ENCODE data around the gene FHOD3. TPM values are rescaled to one million over a fixed set of nuclear protein-coding genes. Genes with fewer than 3 reads are reported as not detected.

FHOD3 gene
- polyA plus RNA-seq, 2 of the 4 experiments (the other 2 are of a cell fraction), result 2.5 to 3.6 TPM

DNA sequence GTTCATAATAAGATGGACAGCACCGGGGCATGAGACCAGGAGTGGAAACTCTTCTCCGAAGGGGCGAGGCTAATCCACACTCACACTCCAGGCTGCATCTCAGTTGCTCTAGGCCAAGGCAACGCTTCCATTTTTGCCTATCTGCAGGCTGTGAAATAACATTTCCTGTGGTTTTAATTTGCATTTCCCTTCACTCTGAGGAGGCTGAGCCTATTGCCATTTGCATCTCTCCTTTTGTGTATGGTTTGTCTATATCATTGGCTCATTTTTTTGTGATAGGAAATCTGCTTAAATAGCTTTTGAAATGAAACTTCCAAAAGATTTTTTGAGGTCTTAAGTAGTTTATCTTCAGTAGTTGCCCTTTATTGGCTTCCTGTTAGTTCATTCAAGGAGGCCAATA is 473.7 kb downstream of the FHOD3 start:
- POLR2A ChIA-PET, result no interaction called here

GRCh38 chr18:36772241-36772723 is 474.8 kb downstream of the FHOD3 start:
- no peak overlapping the region for H3K4me2 ChIP-seq
- H3K9me3 ChIP-seq, result no peaks in the 10 kb centered on the region
- CTCF ChIA-PET, result interaction anchor here (0.9 kb wide), 1 partner anchor 89 kb away, joined by 3 read pairs; no protein-coding TSS in a partner anchor
- no peak for DNase-seq (ENCODE audit: low read depth in 1 of 2, low spot score in 1 of 2)
- TF ChIP-seq RFX5 (IDR thresholded peaks at IDR 0.05), result no peak
- TF ChIP-seq RAD21 (conservative IDR thresholded peaks at IDR 0.05 in 1 of 2, IDR thresholded peaks at IDR 0.05 in 1 of 2), result no peak
- TF ChIP-seq MYC (IDR thresholded peaks at IDR 0.05; ENCODE audit: borderline replicate concordance, low read length), result no peak
- no peak for TF ChIP-seq ESRRA (IDR thresholded peaks at IDR 0.05; ENCODE audit: borderline replicate concordance, low read length)
- no peak for TF ChIP-seq MAZ (IDR thresholded peaks at IDR 0.05; ENCODE audit: borderline replicate concordance, low read depth, low read length)
- TF ChIP-seq, protein P1, sequence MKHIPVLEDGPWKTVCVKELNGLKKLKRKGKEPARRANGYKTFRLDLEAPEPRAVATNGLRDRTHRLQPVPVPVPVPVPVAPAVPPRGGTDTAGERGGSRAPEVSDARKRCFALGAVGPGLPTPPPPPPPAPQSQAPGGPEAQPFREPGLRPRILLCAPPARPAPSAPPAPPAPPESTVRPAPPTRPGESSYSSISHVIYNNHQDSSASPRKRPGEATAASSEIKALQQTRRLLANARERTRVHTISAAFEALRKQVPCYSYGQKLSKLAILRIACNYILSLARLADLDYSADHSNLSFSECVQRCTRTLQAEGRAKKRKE (CRISPR knock-in tag; IDR thresholded peaks at IDR 0.05; ENCODE audit: low read depth), result no peak
- TF ChIP-seq FOSB (CRISPR knock-in tag; IDR thresholded peaks at IDR 0.05), result no peak
- TF ChIP-seq KDM5A (IDR thresholded peaks at IDR 0.05), result no peak
- TF ChIP-seq EP300 (IDR thresholded peaks at IDR 0.05), result no peak
- TF ChIP-seq BHLHE40 (IDR thresholded peaks at IDR 0.05; ENCODE audit: low read depth, low read length), result no peak
- TF ChIP-seq GATA3 (IDR thresholded peaks at IDR 0.05; ENCODE audit: borderline replicate concordance), result no peak
- TF ChIP-seq EHF (CRISPR knock-in tag; IDR thresholded peaks at IDR 0.05), result no peak
- no peak for TF ChIP-seq HOXB5 (CRISPR knock-in tag; IDR thresholded peaks at IDR 0.05)
- no peak for TF ChIP-seq NFE2L2 (conservative IDR thresholded peaks at IDR 0.05; ENCODE audit: low read length)
- no peak for TF ChIP-seq HES2 (IDR thresholded peaks at IDR 0.05)
- TF ChIP-seq FOXS1 (CRISPR knock-in tag; IDR thresholded peaks at IDR 0.05), result no peak
- TF ChIP-seq JUN (IDR thresholded peaks at IDR 0.05), result no peak
- POLR2A ChIA-PET, result no interaction called here
- H3K4me1 ChIP-seq, result no peaks in the 10 kb centered on the region
- H3K4me3 ChIP-seq, result no peak overlapping the region
- no peak overlapping the region for H3K27ac ChIP-seq
- no peak for FAIRE-seq
- ATAC-seq, result no peak
- 41% methylated on average over 4 of the region's 4 CpGs for WGBS (ENCODE audit: missing lambda C conversion rate)

More for the DNA sequence above, 473.7 kb downstream of the FHOD3 start:
- DNase-seq (ENCODE audit: low read depth in 1 of 2, low spot score in 1 of 2) (no peak), FAIRE-seq (no peak), ATAC-seq (no peak)
- TF ChIP-seq ESRRA (IDR thresholded peaks at IDR 0.05; ENCODE audit: borderline replicate concordance, low read length), result no peak
- no peak overlapping the region for H3K27ac ChIP-seq
- WGBS (ENCODE audit: missing lambda C conversion rate), result 74% methylated on average over 4 of the region's 4 CpGs
- no peaks in the 10 kb centered on the region for H3K4me1 ChIP-seq
- H3K4me2 ChIP-seq, result no peak overlapping the region
- no peaks in the 10 kb centered on the region for H3K9me3 ChIP-seq
- no peak overlapping the region for H3K4me3 ChIP-seq
- CTCF ChIA-PET, result no interaction called here

DNA sequence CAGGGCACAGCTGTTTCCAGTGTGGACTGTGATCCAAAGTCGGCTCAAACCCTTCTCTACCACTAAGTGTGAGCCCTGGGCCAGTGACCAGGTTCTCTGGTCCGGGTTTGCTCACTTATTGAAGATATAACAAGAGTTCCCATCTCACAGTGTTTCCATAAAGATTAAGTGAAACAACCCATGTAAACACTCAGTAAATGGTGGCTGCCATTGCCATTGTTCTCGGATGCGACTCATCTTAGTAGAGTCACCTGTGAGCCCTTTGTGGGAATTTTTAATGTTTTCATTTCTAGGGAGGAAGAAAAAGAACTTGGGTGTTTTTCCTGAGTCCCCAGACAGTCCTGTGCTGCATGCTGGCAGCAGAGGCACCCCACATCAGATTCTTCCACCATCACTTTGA is 477.9 kb downstream of the FHOD3 start:
- Histone ChIP-seq H3K27ac (no peak overlapping the region), H3K4me3 (no peak overlapping the region), H3K4me2 (no peak overlapping the region), H3K4me1 (no peaks in the 10 kb centered on the region), H3K9me3 (no peaks in the 10 kb centered on the region)
- 81% methylated on average over 4 of the region's 4 CpGs for WGBS (ENCODE audit: missing lambda C conversion rate)
- POLR2A ChIA-PET, result no interaction called here
- no peak for TF ChIP-seq PHF8 (IDR thresholded peaks at IDR 0.05; ENCODE audit: borderline replicate concordance, low read depth)
- no peak for TF ChIP-seq JUN (IDR thresholded peaks at IDR 0.05)
- TF ChIP-seq NR3C1 (IDR thresholded peaks at IDR 0.05), result no peak
- TF ChIP-seq EHF (CRISPR knock-in tag; IDR thresholded peaks at IDR 0.05), result no peak
- FAIRE-seq (no peak), DNase-seq (ENCODE audit: low read depth in 1 of 2, low spot score in 1 of 2) (no peak), ATAC-seq (no peak)
- CTCF ChIA-PET, result no interaction called here

GRCh38 chr18:36776650-36777049 is 479.1 kb downstream of the FHOD3 start:
- no peak overlapping the region for H3K4me3 ChIP-seq
- no peak for ATAC-seq
- H3K9me3 ChIP-seq, result no peaks in the 10 kb centered on the region
- POLR2A ChIA-PET, result no interaction called here
- 83% methylated on average over 5 of the region's 5 CpGs for WGBS (ENCODE audit: missing lambda C conversion rate)
- CTCF ChIA-PET, result no interaction called here
- FAIRE-seq, result no peak
- H3K4me2 ChIP-seq, result no peak overlapping the region
- H3K27ac ChIP-seq, result no peak overlapping the region
- TF ChIP-seq, protein P2, sequence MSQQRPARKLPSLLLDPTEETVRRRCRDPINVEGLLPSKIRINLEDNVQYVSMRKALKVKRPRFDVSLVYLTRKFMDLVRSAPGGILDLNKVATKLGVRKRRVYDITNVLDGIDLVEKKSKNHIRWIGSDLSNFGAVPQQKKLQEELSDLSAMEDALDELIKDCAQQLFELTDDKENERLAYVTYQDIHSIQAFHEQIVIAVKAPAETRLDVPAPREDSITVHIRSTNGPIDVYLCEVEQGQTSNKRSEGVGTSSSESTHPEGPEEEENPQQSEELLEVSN (IDR thresholded peaks at IDR 0.05; ENCODE audit: borderline replicate concordance, low read depth), result no peak
- TF ChIP-seq JUNB (IDR thresholded peaks at IDR 0.05) (no peak), HES2 (IDR thresholded peaks at IDR 0.05) (no peak), ZNF302 (CRISPR knock-in tag; IDR thresholded peaks at IDR 0.05) (no peak), RAD21 (conservative IDR thresholded peaks at IDR 0.05 in 1 of 2, IDR thresholded peaks at IDR 0.05 in 1 of 2) (no peak), HMGXB4 (CRISPR knock-in tag; IDR thresholded peaks at IDR 0.05; ENCODE audit: borderline replicate concordance) (no peak), NPAS2 (CRISPR knock-in tag; IDR thresholded peaks at IDR 0.05; ENCODE audit: borderline replicate concordance) (no peak), RFX5 (IDR thresholded peaks at IDR 0.05) (no peak), POLR2A (IDR thresholded peaks at IDR 0.05; ENCODE audit: low read length) (no peak)
- no peaks in the 10 kb centered on the region for H3K4me1 ChIP-seq
- DNase-seq (ENCODE audit: low read depth in 1 of 2, low spot score in 1 of 2), result no peak
